Measurements from ENCODE around the gene ESYT1.
A peak's percentile ranks its signal among the peaks of the same experiment; 100 is the strongest.
"Not testable (repeated sequence)": the region's sequence is repeated elsewhere in the genome, so short reads cannot be mapped to it uniquely, and the experiment has no call there.

The ESYT1 gene

DNA sequence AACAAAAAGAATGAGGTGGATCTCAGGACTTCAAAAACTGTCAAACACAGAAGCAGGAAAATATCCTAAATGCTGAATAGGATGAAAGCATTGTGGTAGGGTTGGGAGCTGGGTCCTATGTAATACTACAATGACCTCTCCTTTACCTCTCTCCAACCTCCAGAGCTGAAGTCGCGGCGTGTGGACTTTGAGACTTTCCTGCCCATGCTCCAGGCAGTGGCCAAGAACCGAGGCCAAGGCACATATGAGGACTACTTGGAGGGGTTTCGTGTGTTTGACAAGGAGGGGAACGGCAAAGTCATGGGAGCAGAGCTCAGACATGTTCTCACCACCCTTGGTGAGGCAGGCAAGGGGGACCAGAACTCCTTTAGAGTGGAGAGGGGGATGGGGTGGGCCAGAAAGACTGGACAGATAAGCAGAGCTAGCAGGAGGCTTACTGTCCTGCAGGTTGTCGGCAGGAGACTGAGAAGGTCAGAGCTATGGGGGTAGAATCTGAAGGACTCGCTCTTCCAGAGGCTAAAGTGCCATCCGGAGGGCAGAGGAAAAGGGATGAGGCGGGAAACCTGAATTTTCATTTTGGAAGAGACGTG, 27.3 kb downstream of the ESYT1 start:
- DNase-seq (ENCODE audit: low read depth) = no peak

DNA sequence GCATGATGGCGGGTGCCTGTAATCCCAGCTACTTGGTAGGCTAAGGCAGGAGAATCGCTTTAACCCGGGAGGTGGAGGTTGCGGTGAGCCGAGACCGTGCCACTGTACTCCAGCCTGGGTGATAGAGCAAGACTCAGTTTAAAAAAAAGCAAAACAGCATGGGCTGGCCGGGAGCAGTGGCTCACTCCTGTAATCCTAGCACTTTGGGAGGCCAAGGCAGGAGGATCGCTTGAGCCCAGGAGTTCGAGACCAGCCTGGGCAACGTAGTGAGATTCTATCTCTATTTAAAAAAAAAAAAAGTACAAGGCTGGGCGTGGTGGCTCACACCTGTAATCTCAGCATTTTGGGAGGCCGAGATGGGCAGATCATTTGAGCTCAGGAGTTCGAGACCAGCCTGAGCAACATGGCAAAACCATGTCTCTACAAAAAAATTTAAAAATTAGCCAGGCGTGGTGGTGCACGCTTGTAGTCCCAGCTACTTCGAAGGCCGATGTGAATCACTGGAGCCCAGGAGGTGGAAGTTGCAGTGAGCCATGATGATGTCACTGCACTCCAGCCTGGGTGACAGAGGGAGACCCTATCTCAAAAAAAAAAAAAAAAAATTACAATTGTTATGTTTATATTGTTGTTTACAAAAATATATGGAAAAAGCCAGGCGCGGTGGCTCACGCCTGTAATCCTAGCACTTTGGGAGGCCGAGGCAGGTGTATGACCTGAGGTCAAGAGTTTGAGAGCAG, 28.6 kb downstream of the ESYT1 start:
- not testable (repeated sequence) for DNase-seq (ENCODE audit: low read depth)

DNA sequence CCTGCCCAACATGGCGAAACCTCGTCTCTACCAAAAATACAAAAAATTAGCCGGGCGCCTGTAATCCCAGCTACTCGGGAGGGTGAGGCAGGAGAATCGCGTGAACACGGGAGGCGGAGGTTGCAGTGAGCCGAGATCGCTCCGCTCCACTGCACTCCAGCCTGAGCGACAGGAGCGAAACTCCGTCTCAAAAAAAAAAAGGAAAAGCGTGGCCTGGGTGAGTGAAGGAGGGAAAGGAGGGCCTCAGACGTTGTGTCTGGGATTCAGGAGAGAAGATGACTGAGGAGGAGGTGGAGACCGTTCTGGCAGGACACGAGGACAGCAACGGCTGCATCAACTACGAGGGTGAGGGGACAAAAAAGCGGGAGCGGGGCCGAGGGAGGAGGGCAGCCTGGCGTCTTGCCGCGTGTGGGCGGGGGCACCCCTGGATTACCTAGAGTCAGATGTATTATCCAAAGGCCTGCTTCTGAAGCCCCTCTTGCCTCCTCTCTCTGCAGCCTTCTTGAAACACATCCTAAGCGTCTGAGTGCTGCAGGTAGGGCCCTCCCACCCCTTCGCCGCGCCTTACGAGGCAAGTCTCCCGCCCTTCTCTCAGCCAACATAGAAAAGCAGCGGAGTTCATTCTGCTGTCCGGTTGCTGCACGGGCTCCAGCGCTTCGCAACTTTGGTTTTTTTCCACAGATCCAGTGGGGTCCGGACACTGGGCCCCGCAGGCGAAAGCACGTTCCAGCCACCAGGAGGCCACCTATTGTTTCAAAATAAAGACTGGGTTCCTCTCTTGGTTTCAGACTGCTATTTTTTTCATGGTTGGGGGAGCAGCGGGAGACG, 29.3 kb downstream of the ESYT1 start:
- DNase-seq (ENCODE audit: low read depth) = peak; percentile 40

DNA sequence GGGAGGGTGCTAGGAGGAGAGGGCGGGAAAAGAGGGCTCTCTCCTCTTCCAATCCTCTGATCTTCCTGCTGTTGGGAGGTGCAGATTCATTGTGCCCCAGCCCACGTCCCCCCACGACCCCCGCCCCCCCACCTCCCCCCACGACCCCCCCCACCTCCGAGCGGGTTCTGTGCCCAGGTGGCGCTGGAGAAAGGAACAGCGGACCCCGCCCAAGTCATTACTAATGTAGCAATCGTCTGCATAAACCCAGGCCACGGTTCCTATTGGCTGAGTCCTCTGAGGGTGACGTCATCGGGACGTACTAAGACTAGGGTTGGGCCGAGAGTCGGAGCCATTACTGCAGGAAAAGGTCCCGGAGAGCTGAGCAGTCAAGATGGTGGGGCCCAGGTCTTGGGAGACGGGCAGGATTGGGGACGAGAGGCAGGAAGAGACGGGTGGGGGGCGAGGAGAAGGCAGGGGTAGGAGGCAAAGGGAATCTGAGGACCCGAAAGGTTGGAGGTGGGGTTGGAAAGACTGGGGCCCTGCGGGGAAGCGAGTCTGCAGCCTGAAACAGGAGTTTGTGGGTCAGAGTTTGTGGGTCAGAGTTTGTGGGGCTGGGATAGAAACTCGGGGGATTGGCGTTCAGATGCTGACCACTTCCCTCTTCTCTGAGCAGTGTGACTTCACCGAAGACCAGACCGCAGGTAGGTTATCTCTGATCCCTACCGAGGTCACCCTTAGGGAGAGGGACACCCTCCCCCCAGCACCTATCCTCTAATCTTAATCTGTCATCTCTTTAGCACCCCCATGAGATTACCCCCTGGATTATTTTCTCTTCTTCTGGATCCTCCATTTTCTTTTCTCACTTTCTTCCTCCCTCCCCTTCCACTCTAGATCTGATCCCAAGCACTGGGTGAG, 30.2 kb downstream of the ESYT1 start, which contains the start of gene MYL6:
Gene MYL6 (plus strand): TSS at position 331 of the 897 bp plus-strand sequence. CDS start 43 bp downstream, at position 374.
- DNase-seq (ENCODE audit: low read depth) = peak; percentile 82

DNA sequence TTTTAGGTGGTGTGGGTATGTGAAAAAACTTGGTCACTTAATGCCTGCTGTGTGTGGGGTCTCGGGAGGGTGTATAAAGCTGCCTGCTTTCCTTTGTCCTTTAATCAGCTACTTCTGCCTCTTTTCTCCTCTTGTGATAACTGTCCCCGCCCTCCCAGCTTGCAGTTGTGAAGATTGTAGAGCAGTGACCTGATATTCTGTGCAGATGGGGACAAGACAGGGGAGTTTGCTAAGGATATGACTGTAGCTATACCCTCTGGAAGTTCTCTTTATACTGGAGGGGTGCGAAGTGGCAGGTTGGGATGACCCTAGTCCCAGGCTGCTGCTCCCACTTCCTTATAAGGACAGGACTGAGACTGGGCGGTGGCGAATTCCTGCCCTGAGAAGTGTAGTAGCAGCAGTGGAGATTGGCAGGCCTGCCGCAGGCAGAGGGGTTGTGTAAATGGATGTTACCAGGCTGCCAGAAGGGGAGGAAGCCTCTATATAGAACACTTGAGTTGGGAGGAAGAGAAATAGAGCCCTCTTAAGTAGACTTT, 30.9 kb downstream of the ESYT1 start:
- DNase-seq (ENCODE audit: low read depth) = no peak

DNA sequence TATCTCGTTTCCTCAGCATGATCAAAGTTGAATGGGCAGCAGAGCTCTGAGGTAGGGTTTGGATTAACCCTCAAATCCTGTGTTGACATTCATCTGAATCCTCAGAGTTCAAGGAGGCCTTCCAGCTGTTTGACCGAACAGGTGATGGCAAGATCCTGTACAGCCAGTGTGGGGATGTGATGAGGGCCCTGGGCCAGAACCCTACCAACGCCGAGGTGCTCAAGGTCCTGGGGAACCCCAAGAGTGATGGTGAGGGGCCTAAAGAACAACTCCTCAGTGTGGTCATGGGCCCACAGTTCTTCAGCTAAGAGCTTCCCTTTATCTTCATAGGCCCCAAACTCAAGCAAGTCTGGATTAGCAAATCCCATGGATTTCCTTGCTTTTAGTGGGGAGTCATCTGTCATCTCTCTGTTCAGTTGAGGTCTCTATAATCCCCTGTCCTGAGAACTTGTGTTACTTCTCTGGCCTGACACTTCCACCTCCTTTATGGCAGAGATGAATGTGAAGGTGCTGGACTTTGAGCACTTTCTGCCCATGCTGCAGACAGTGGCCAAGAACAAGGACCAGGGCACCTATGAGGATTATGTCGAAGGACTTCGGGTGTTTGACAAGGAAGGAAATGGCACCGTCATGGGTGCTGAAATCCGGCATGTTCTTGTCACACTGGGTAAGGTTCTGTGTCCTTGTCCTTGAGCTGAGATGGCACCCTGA, 31.6 kb downstream of the ESYT1 start:
- no peak for DNase-seq (ENCODE audit: low read depth)

DNA sequence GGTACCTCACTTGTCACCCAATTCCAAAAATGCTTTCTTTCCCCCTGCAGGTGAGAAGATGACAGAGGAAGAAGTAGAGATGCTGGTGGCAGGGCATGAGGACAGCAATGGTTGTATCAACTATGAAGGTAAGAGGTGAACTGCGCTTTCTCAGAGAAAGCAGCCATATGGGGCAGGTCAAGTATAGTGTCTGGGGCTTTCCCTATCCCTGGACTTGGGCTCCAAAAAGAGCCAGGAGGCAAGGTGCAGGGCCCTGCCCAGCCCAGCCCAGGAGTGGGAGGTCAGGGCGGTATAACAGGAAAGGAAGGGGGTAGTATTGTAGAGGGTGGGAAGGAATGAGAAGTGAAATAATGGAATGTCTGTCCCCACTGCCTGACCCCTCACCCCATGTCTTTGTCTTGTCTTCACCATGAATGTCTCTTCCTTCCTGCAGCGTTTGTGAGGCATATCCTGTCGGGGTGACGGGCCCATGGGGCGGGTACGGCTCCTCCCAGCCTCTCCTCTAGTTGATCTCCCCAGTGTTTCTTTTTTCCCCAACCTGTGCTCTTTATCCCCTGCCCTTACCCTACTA, 32.2 kb downstream of the ESYT1 start:
- peak; percentile 48 for DNase-seq (ENCODE audit: low read depth)

DNA sequence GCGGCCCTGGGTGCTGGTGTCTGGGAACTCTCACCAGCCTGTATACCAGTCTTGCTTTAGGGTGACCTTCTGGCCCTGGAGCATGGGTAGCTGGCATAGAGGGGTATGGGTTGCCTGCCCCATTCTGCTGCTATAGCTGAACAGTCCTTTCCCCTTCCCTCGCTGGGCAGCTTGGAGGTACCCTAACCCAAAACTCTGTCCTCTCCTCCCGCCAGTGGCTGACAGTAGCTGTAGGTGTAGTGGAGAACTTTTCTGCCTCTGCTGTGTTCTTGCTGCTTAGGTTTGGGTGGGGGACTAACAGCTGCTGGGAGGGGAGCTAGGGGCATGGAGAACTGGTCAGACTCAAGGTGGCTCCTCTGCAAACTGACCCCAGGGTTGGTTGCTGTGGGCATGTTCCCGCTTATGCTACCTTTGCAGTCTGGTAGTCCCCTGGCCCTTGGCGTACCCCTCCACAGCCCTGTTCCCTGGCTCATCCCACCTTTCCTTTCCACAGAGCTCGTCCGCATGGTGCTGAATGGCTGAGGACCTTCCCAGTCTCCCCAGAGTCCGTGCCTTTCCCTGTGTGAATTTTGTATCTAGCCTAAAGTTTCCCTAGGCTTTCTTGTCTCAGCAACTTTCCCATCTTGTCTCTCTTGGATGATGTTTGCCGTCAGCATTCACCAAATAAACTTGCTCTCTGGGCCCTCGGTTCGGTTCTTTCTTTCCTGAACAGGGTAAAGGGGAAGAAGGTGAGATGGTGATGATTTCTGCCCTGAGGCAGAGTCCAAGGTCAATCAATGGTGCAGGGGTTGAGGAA, 33.0 kb downstream of the ESYT1 start:
- no peak for DNase-seq (ENCODE audit: low read depth)

DNA sequence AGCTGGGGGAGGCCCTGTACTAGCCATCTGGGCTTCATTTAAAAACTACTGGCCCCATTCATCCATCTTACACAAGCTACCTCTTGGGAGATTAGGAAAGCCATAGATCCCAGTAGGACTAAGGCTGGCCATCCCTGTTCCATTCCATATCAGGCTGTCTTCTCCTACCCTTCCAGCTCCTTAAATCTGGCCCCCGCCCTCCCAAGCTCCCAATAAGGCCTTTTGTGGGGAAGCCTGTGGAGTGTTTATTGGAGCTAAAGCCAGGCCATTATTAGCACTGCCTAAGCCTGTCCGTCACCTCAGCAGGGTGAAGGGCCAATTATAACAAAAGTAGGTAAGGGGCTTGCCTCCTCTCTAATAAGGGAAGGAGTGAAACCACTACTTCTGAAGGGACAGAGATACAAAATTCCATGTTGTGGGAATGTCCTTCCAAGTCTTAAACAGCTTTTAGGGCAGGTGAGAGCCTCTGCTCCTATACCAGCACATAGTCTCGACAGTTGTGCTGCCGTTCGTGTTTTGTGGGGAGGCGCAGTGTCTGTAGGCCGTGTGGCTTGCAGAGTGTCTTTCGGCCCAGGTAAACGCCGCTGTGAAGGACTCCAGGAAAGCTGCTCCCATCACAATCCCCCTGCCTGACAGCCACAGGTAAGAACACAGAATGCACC, 33.8 kb downstream of the ESYT1 start:
- DNase-seq (ENCODE audit: low read depth) = no peak

DNA sequence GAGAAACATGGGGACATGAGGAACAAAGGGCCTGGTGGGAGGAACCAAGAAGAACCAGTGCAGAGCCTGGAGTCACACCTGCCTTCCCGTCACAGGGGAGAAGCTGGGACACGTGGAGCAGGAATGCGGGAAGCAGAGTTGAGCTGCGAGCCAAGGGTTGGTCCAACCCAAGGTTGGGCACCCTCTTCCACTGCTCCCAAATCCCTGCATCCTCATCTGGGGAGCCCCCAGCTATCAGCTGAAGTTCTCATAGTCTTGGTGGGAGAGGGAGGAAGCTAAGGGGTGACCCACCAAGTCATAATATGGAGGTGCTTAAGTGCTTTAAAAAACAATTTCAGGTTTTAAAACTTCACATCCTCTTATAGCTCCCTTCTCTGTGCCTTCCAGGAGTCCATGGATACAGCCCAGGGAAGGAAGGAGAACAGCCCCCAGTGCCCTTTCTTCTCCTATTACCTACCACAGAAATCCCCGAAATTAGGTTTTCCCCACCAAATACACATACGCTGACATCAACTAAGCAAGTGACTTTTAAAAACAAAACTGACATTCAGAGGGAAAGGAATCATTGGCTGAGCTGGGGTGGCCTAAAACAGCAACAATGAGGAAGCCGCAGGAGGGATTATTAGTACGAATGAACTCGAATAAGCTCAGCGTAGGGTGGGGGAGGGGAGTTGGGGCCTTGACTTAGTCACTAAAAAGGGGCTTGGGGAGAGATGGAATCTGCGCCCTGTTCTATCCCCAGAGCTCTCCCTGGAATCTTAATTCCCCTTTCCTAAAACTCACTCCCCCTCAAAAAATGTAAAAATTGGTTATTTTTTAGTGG, 34.6 kb downstream of the ESYT1 start:
- no peak for DNase-seq (ENCODE audit: low read depth)

DNA sequence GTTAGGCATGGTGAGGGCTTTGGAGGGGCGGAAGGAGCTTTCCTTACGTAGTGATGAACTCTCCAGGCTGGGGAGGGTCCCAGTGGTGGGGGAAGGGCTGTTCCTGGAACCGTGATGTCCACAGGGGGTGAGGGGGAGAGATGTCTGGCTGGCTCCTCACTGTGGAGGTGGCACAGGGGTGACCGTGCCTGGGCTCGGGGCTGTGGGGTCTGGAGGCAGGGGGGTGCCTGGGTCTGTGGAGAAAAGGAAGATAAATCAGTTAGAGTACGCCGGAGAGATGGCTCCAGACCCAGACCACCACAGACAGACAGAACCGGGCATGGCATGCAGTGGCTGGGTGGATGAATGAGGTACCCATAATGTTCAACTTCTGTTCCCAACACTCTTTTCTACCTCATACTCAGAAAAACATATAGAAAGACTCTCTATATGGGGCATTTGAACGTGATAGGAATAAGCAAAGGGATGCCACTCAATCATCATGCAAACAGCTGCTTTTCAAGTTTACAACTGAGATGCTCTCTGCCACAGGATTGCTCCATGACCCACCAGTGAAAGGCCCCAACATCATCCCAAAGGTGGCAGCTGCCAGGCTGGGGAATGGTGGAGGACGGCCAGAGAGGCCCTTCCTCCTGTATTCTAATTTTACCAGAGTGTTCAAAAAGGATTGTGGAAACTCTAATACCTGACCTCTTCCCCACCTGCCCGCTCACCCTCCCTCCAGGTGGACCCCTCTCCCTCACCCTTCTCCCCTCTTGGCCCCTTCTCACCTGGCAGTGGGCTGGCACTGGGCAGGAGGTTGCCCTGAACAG, 35.7 kb downstream of the ESYT1 start:
- DNase-seq (ENCODE audit: low read depth) = no peak

DNA sequence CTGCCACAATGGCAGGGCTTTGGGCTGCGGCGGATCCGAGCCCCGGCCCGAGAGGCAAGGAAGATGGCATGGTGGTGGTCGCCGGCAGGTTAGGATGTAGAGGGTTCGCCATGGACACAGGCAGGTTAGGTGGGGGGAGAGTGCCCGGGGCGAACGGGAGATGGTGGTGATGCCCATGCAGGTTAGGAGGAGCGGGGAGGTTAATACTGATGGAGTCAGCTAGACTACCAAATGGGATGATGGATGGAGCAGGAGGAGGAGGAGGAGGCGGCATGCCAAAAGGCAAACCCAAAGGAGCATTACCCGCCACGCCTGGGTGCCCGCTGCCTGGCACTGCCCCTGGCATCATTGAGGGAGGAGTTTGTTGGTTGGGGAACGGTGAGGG, 36.3 kb downstream of the ESYT1 start:
- DNase-seq (ENCODE audit: low read depth) = no peak

DNA sequence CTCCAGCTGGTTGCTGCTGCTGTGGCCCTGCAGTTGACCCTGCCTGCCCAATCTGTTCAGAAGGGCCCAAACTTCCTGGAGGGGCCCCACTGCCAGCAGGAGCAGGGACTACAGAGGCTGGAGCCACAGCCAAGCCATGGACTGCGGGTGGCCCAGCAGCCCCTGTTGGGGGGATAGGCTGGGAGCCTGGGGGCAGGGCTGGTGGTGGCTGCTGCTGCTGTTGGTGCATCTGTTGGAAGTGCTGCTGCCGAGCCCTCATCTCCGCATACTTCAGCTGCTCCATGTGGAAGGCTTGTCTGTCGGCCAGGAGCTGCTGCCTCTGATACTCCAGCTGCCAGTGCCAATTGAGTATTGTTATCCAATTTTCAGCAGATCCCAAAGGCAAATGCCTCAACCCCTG, 37.3 kb downstream of the ESYT1 start:
- DNase-seq (ENCODE audit: low read depth) = no peak

DNA sequence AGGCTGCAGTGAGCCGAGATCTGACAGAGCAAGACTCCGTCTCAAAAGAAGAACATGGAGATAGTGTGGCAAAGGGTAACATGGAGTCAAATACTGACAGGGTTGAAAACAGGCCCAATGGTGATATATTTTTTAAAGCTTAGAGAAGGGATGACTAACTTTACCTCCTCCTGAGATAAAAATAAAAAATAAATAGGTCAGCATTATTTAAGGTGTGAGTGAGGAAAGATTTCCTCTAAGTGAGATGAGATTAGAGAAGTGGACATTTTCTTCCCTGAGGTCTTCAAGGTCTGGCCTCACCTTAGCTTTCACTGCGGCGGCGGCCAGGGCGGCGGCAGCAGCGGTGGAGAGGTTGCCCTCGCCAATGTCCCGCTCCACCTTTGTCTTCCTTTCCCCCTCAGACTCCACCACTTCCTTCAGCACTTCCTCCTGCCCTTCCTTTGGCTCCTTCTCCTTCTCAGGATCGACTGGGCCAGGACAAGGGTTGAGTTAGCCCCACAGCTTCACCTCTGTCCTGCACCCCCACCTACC, 41.2 kb downstream of the ESYT1 start:
- no peak for DNase-seq (ENCODE audit: low read depth)

DNA sequence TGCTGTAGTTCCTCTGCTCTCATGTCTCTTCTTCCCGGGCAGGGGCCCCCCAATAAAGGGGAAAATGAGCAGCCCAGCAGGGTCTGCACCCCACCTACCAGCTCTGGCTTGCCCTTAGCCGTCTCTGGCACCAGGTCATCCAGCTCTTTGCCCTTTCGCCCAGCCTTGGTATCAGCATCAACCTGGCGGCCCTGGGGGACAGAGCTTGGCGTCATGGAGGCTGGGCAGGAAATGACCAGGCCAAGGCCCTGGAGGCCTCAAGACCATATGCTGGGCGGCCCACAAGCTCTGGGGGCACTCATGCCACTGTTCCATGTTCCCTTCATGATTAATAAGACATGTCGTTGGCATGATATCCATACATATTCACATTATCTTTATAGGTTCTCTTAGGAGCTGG, 44.8 kb downstream of the ESYT1 start:
- no peak for DNase-seq (ENCODE audit: low read depth)

DNA sequence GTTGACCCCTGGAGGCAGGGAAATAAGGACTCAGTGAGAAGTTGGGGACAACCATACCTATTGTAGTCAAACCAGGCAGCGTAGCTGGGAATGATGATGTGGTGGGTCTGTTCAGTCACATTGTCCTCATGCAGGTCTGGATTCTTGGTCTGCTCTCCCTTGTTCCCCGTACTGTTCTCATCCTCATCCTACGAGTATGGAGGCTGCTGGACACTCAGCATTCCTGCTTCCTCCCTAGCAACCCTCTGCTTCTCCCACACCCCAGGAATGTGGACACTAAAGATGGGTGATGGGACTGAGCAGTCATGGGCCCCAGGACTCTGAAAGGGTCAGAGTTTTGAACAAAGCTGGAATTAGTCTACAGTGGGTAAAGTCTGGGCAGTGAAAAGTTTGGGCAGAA, 50.3 kb downstream of the ESYT1 start:
- DNase-seq (ENCODE audit: low read depth) = no peak

DNA sequence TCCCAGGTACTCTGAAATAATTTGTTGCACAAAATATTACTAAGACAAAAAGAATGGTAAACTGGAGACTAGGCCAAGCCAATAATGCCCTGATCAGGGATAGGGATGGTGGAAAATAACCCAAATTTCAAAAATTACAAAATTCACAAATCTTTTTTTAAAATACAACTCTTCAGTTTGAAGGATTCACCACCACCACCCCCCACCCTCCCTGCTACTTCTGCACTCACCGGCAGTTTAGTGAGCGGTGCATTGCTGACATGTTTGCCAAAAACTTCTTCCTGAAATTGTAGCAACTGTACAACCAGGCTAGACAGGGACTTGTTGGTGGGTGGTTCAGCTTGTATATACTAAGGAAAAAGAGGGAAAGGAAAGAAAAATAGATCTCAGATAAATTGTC, 58.9 kb downstream of the ESYT1 start:
- no peak for DNase-seq (ENCODE audit: low read depth)

Measured in activated T-cell treated with anti-CD3 and anti-CD28 coated beads for 1 hour (primary cell).